ENCODE measurements around the gene TLR2. TPM values are rescaled to one million over a fixed set of nuclear protein-coding genes. Genes with fewer than 3 reads are reported as not detected.

Gene TLR2
- total and polyA plus RNA-seq, 2 of the 4 experiments (the other 2 are of a cell fraction): under 0.01 to 0.03 TPM

- no peak for ATAC-seq (ENCODE audit: low read depth)
- CTCF ChIA-PET: no interaction called here
- TF ChIP-seq FOS (IDR thresholded peaks at IDR 0.05; ENCODE audit: low read depth, low read length) (no peak), BHLHE40 (IDR thresholded peaks at IDR 0.05; ENCODE audit: low read depth, low read length) (peak; percentile 63; the same call in 1 of the 2 replicates)
- peak overlapping the region; percentile 79 for H2AFZ ChIP-seq (replicated peaks; ENCODE audit: low read length, poor library complexity)
- H3K4me2 ChIP-seq (ENCODE audit: low read depth, low read length): peak overlapping the region; percentile 80; the same call in 1 of the 2 replicates
- H3K27me3 ChIP-seq (ENCODE audit: control insufficient read depth, insufficient read depth, low read length): peaks cover 31% of the 10 kb centered on the region
- in situ Hi-C loops (cut with MboI; ENCODE audit: low sequenced_read_pairs) (no loop called here), intact Hi-C loops (cut with micrococcal nuclease) (no loop called here), dilution Hi-C loops (cut with HindIII; ENCODE audit: low sequenced_read_pairs, unreplicated experiment) (no loop called here)
- 3% methylated on average over 8 of the region's 27 CpGs; no CpG with 5 or more reads in 1 of the 2 experiments for WGBS, 2 experiments (ENCODE audit: extremely low coverage in 2 of 2, insufficient read length in 1 of 2)
- no peaks in the 10 kb centered on the region for H3K9me1 ChIP-seq (ENCODE audit: insufficient read depth, low read length)
- H3K9ac ChIP-seq (ENCODE audit: low read depth, low read length): no peak overlapping the region
- BruUV-seq (replicated peaks): no TSS peak
- H3K79me1 ChIP-seq (ENCODE audit: low read depth in 1 of 2, low read length in 2 of 2): no peaks in the 10 kb centered on the region
- no peak overlapping the region for H2AK9ac ChIP-seq (replicated peaks; ENCODE audit: low read depth, low read length, poor library complexity)
- no peak for DNase-seq
- H4K8ac ChIP-seq (ENCODE audit: low read depth in 2 of 2, low read length in 2 of 2): no peak overlapping the region
- H4K5ac ChIP-seq (ENCODE audit: low read depth, low read length): no peak overlapping the region
- H3K4me1 ChIP-seq (ENCODE audit: control insufficient read depth, insufficient read depth, low read length): no peaks in the 10 kb centered on the region
- no peak overlapping the region for H3K23ac ChIP-seq (ENCODE audit: low read depth, low read length)
- H3K14ac ChIP-seq (replicated peaks; ENCODE audit: low read depth, low read length): no peak overlapping the region
- no peak overlapping the region for H2BK15ac ChIP-seq (ENCODE audit: low read depth, low read length)
- H3K4ac ChIP-seq (ENCODE audit: low read depth, low read length): no peak overlapping the region
- H3K27ac ChIP-seq (ENCODE audit: insufficient read depth, low read length): no peak overlapping the region
- POLR2A ChIA-PET (ENCODE audit: unreplicated experiment): no interaction called here
- H3K36me3 ChIP-seq (ENCODE audit: control insufficient read depth, insufficient read depth, low read length): no peaks in the 10 kb centered on the region
- H4K91ac ChIP-seq (ENCODE audit: insufficient read depth, low read depth, low read length): no peak overlapping the region
- no peak overlapping the region for H3K56ac ChIP-seq (ENCODE audit: extremely low read depth, insufficient read depth, low read length)
- peaks cover 5% of the 10 kb centered on the region for H3K9me3 ChIP-seq (ENCODE audit: control insufficient read depth, insufficient read depth, low read length)
- no peak overlapping the region for H2BK20ac ChIP-seq (ENCODE audit: low read depth, low read length)
- H3K4me3 ChIP-seq (ENCODE audit: insufficient read depth, low read depth, low read length): peak overlapping the region; percentile 35; the same call in 1 of the 2 replicates
- H2BK120ac ChIP-seq (ENCODE audit: low read depth, low read length): no peak overlapping the region
- H3K18ac ChIP-seq (ENCODE audit: low read depth, low read length): no peak overlapping the region
- H4K20me1 ChIP-seq (ENCODE audit: insufficient read depth, low read length): no peaks in the 10 kb centered on the region
- H2BK5ac ChIP-seq (ENCODE audit: low read depth, low read length, poor library complexity, severe bottlenecking): no peak overlapping the region
- no peak overlapping the region for H2AK5ac ChIP-seq (ENCODE audit: low read depth, low read length)
Measured at GRCh38 chr4:153683763-153684181, 308 bp upstream of the TLR2 start.

Data from IMR-90 (cell line).